WTC11 (cell line): ENCODE measurements around the gene ADD1. TPM values are rescaled to one million over a fixed set of nuclear protein-coding genes. Genes with fewer than 3 reads are reported as not detected.

Experiments used
- ATAC-seq: fragments of 200-7000 bp; cut with Tn5 transposase; 2 replicates; pipeline ENCODE4 v1.10.0; 2021; ENCODE audit warnings: mild to moderate bottlenecking, moderate library complexity
- CTCF ChIA-PET: fragments of 300-600 bp; sonication (Branson Sonifier 250); formaldehyde crosslinking; loops from one replicate; lab custom pipeline; 2021; ENCODE audit warnings: antibody characterized with exemption; lab: Charles Lee
- POLR2A ChIA-PET: fragments of 350-600 bp; sonication (Branson Sonifier 250); formaldehyde crosslinking; loops from one replicate; lab custom pipeline; 2021; ENCODE audit warnings: antibody characterized with exemption; lab: Charles Lee
- DNase-seq: peaks from one replicate; pipeline ENCODE4 v3.0.0; 2021; ENCODE audit warnings: low spot score
- H3K27ac Mint-ChIP-seq: 2 replicates; pipeline ENCODE4 v1.8.0; 2021; ENCODE audit warnings: mixed read lengths
- H3K27me3 Mint-ChIP-seq: 2 replicates; pipeline ENCODE4 v1.8.0; 2021; ENCODE audit warnings: low read depth, mild to moderate bottlenecking, moderate library complexity, mixed read lengths
- H3K36me3 Mint-ChIP-seq: 2 replicates; pipeline ENCODE4 v1.8.0; 2021; ENCODE audit warnings: mixed read lengths
- H3K4me1 Mint-ChIP-seq: 2 replicates; pipeline ENCODE4 v1.8.0; 2022; ENCODE audit warnings: mixed read lengths
- H3K4me3 Mint-ChIP-seq: 2 replicates; pipeline ENCODE4 v1.8.0; 2021; ENCODE audit warnings: mild to moderate bottlenecking, moderate library complexity, mixed read lengths
- H3K9me3 Mint-ChIP-seq: 2 replicates; pipeline ENCODE4 v1.8.0; 2021; ENCODE audit warnings: mixed read lengths
- AR ChIP-seq: fragments of 250-450 bp; sonication (Bioruptor Pico); IDR thresholded peaks from 2 replicates; pipeline ENCODE4 v1.9.0; 2021; ENCODE audit warnings: mild to moderate bottlenecking
- E2F4 ChIP-seq: sonication (generic); formaldehyde crosslinking; IDR thresholded peaks from 2 replicates; pipeline ENCODE4 v1.8.1; 2022; ENCODE audit warnings: low read depth, mild to moderate bottlenecking, moderate library complexity, missing genetic modification reagents, borderline replicate concordance
- E2F5 ChIP-seq: sonication (generic); formaldehyde crosslinking; IDR thresholded peaks from 2 replicates; pipeline ENCODE4 v1.8.1; 2022; ENCODE audit warnings: mild to moderate bottlenecking, moderate library complexity, missing genetic modification reagents
- ELF4 ChIP-seq: sonication (generic); formaldehyde crosslinking; IDR thresholded peaks from 2 replicates; pipeline ENCODE4 v1.8.1; 2022; ENCODE audit warnings: low read depth, mild to moderate bottlenecking, moderate library complexity, missing genetic modification reagents
- FOXJ3 ChIP-seq: sonication (generic); formaldehyde crosslinking; IDR thresholded peaks from 2 replicates; pipeline ENCODE4 v1.9.0; 2021; ENCODE audit warnings: missing genetic modification reagents, mild to moderate bottlenecking, borderline replicate concordance
- FOXK1 ChIP-seq: sonication (generic); formaldehyde crosslinking; IDR thresholded peaks from 2 replicates; pipeline ENCODE4 v1.8.0; 2022; ENCODE audit warnings: mild to moderate bottlenecking, moderate library complexity, missing genetic modification reagents
- FOXP1 ChIP-seq: sonication (generic); formaldehyde crosslinking; IDR thresholded peaks from 2 replicates; pipeline ENCODE4 v1.8.0; 2022; ENCODE audit warnings: missing genetic modification reagents, mild to moderate bottlenecking, moderate library complexity, borderline replicate concordance
- GABPB1 ChIP-seq: sonication (generic); formaldehyde crosslinking; IDR thresholded peaks from 2 replicates; pipeline ENCODE4 v1.8.1; 2023; ENCODE audit warnings: mild to moderate bottlenecking, missing genetic modification reagents
- MYBL2 ChIP-seq: sonication (generic); formaldehyde crosslinking; IDR thresholded peaks from 2 replicates; pipeline ENCODE4 v1.8.1; 2023; ENCODE audit warnings: mild to moderate bottlenecking, moderate library complexity, missing genetic modification reagents
- RELA ChIP-seq: sonication (generic); formaldehyde crosslinking; IDR thresholded peaks from 2 replicates; pipeline ENCODE4 v1.8.1; 2022; ENCODE audit warnings: missing genetic modification reagents, mild to moderate bottlenecking, borderline replicate concordance
- SMAD4 ChIP-seq: sonication (generic); formaldehyde crosslinking; IDR thresholded peaks from 2 replicates; pipeline ENCODE4 v1.8.0; 2022; ENCODE audit warnings: mild to moderate bottlenecking, missing genetic modification reagents
- ZNF121 ChIP-seq: sonication (generic); formaldehyde crosslinking; IDR thresholded peaks from 2 replicates; pipeline ENCODE4 v1.8.0; 2023; ENCODE audit warnings: missing genetic modification reagents
- ZNF281 ChIP-seq: sonication (generic); formaldehyde crosslinking; IDR thresholded peaks from 2 replicates; pipeline ENCODE4 v1.8.0; 2023; ENCODE audit warnings: mild to moderate bottlenecking, missing genetic modification reagents
- ZNF423 ChIP-seq: fragments of 250-450 bp; sonication (Bioruptor Pico); IDR thresholded peaks from 2 replicates; pipeline ENCODE4 v2.1.2; 2022; ENCODE audit warnings: mild to moderate bottlenecking, moderate library complexity
- total RNA-seq: library from RNA; stranded (reverse); gene quantifications from 3 replicates; pipeline ENCODE4 v1.2.3, GENCODE V29; 2021
- TF ChIP-seq, protein P1 (sequence below): sonication (generic); formaldehyde crosslinking; IDR thresholded peaks from 2 replicates; pipeline ENCODE4 v1.8.0; 2022; ENCODE audit warnings: mild to moderate bottlenecking, missing genetic modification reagents
- TF ChIP-seq, protein P2 (sequence below): sonication (generic); formaldehyde crosslinking; IDR thresholded peaks from 2 replicates; pipeline ENCODE4 v1.8.0; 2022; ENCODE audit warnings: mild to moderate bottlenecking, missing genetic modification reagents
- TF ChIP-seq, protein P3 (sequence below): sonication (generic); formaldehyde crosslinking; IDR thresholded peaks from 2 replicates; pipeline ENCODE4 v1.8.1; 2022; ENCODE audit warnings: mild to moderate bottlenecking, missing genetic modification reagents, moderate library complexity, borderline replicate concordance
- TF ChIP-seq, protein P4 (sequence below): sonication (generic); formaldehyde crosslinking; IDR thresholded peaks from 2 replicates; pipeline ENCODE4 v1.8.1; 2022; ENCODE audit warnings: low read depth, missing genetic modification reagents, borderline replicate concordance

ADD1 gene
- total RNA-seq, 1 experiment from 2014 or later = 178 TPM

DNA sequence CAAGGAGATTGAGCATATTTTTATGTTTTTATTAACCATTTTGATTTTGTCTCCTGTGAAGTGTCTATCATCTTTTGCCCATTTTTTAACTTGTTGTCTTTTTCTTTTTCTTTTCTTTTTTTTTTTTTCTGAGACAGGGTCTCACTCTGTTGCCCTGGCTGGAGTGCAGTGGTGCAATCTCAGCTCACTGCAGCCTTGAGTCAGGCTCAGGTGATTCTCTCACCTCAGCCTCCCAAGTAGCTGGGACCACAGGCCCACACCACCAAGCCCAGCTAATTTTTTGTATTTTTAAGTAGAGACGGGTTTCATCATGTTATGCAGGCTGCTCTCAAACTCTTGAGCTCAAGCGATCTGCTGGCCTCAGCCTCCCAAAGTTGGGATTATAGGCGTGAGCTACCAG is 4.6 kb upstream of the ADD1 start:
- Mint-ChIP-seq H3K4me1 (peaks cover 24% of the 10 kb centered on the region), H3K4me3 (no peak overlapping the region), H3K9me3 (peaks cover 6% of the 10 kb centered on the region), H3K36me3 (peaks cover 9% of the 10 kb centered on the region), H3K27me3 (no peaks in the 10 kb centered on the region; the same call in 1 of the 2 replicates), H3K27ac (no peak overlapping the region)
- DNase-seq (no peak), ATAC-seq (no peak)
- ChIA-PET CTCF (interaction anchor here (0.8 to 2.1 kb wide), 2 partner anchors 11 to 75 kb away, joined by 3 to 4 read pairs; no protein-coding TSS in a partner anchor), POLR2A (no interaction called here)
- TF ChIP-seq ZNF423 (CRISPR knock-in tag) = no peak
- no peak for TF ChIP-seq MYBL2 (CRISPR knock-in tag)
- TF ChIP-seq ELF4 = no peak
- TF ChIP-seq E2F5 (CRISPR knock-in tag) = no peak
- no peak for TF ChIP-seq E2F4 (CRISPR knock-in tag)
- TF ChIP-seq, protein P1, sequence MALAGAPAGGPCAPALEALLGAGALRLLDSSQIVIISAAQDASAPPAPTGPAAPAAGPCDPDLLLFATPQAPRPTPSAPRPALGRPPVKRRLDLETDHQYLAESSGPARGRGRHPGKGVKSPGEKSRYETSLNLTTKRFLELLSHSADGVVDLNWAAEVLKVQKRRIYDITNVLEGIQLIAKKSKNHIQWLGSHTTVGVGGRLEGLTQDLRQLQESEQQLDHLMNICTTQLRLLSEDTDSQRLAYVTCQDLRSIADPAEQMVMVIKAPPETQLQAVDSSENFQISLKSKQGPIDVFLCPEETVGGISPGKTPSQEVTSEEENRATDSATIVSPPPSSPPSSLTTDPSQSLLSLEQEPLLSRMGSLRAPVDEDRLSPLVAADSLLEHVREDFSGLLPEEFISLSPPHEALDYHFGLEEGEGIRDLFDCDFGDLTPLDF = no peak

DNA sequence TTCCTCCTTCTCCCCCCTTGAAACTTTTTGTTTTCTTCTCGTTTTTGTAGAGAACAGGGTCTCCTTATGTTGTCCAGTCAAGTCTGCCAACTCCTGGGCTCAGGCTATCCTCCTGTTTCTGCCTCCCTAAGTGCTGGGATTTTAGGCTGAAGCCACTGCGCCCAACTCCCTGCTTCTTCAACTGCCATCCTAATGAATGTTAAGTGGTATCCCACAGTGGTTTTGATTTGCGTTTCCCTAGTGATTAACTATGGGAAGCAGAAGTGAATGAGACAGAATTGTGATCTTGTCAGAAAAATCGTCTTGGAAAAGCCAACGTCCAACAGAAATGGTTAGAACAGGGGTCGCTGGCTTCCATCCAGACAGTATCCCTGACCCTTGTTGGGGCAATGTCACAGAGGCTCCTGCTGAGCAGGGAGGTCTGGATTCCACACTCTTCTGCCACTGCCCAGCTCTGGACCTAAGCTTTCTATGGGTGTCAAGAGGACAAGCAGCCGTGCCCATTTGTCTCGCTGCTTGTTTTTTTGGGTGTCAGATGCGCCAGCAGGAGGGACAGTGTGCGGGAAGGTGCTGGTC is 869 bp upstream of the ADD1 start:
- ATAC-seq = peak; percentile 31
- POLR2A ChIA-PET = interaction anchor here (0.6 kb wide), 1 partner anchor 69 kb away, joined by 3 read pairs; no protein-coding TSS in a partner anchor
- no peak for DNase-seq
- Mint-ChIP-seq H3K9me3 (peaks cover 6% of the 10 kb centered on the region), H3K27ac (peak overlapping the region; percentile 68), H3K4me3 (peak overlapping the region; percentile 82), H3K36me3 (peaks cover 9% of the 10 kb centered on the region), H3K27me3 (no peaks in the 10 kb centered on the region; the same call in 1 of the 2 replicates), H3K4me1 (peaks cover 37% of the 10 kb centered on the region)
- 0 out of 2 replicates have a peak, but pooled peaks have one; percentile 57 for TF ChIP-seq ZNF121
- no peak for TF ChIP-seq AR
- TF ChIP-seq, protein P2, sequence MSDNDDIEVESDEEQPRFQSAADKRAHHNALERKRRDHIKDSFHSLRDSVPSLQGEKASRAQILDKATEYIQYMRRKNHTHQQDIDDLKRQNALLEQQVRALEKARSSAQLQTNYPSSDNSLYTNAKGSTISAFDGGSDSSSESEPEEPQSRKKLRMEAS (CRISPR knock-in tag) = 0 out of 2 replicates have a peak, but pooled peaks have one; percentile 4
- CTCF ChIA-PET = interaction anchor here (0.5 kb wide), 1 partner anchor 638 kb away, joined by 3 read pairs; no protein-coding TSS in a partner anchor

DNA sequence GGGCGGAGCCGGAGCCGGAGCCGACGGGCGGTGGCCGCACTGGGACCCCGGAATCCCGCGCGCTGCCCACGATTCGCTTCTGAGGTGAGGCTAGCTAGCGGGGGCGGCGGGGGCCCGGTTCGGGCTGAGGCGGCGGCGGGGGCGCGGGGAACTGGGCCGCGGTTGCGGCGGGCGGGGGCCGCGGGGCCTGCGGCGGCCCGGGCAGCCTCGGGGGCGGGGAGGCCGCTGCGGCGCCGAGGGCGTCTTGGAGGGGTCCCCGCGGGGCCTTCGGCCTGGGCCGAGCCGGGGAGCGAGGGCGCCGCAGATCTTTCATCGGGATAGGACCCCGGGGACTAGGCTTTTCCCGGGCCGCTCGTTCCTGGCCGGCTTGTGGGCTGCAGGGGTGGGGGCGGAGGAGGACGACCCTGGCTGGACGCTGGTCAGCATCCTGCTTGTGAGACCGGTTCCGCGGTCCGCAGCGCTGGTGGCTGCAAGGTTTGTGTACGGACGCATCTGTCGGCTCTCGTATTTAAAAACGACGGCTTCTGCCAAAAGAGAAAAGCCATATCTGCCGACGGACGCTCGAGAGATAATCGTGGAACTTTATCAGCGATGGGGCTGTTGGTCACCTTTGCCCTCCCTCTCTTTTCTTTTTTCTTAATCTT is 419 bp downstream of the ADD1 start:
- H3K27me3 Mint-ChIP-seq = no peaks in the 10 kb centered on the region; the same call in 1 of the 2 replicates
- peaks cover 6% of the 10 kb centered on the region for H3K9me3 Mint-ChIP-seq
- ATAC-seq = peak; percentile 20
- H3K36me3 Mint-ChIP-seq = peaks cover 4% of the 10 kb centered on the region
- peak overlapping the region; percentile 85 for H3K27ac Mint-ChIP-seq
- DNase-seq = peak; percentile 56
- peak overlapping the region; percentile 91 for H3K4me3 Mint-ChIP-seq
- TF ChIP-seq FOXJ3 (CRISPR knock-in tag) = no peak
- TF ChIP-seq GABPB1 = no peak
- no peak for TF ChIP-seq SMAD4 (CRISPR knock-in tag)
- TF ChIP-seq FOXK1 (CRISPR knock-in tag) = no peak
- TF ChIP-seq FOXP1 (CRISPR knock-in tag) = no peak
- TF ChIP-seq, protein P3, sequence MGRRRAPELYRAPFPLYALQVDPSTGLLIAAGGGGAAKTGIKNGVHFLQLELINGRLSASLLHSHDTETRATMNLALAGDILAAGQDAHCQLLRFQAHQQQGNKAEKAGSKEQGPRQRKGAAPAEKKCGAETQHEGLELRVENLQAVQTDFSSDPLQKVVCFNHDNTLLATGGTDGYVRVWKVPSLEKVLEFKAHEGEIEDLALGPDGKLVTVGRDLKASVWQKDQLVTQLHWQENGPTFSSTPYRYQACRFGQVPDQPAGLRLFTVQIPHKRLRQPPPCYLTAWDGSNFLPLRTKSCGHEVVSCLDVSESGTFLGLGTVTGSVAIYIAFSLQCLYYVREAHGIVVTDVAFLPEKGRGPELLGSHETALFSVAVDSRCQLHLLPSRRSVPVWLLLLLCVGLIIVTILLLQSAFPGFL (CRISPR knock-in tag) = no peak
- no peak for TF ChIP-seq RELA (CRISPR knock-in tag)
- TF ChIP-seq, protein P4, sequence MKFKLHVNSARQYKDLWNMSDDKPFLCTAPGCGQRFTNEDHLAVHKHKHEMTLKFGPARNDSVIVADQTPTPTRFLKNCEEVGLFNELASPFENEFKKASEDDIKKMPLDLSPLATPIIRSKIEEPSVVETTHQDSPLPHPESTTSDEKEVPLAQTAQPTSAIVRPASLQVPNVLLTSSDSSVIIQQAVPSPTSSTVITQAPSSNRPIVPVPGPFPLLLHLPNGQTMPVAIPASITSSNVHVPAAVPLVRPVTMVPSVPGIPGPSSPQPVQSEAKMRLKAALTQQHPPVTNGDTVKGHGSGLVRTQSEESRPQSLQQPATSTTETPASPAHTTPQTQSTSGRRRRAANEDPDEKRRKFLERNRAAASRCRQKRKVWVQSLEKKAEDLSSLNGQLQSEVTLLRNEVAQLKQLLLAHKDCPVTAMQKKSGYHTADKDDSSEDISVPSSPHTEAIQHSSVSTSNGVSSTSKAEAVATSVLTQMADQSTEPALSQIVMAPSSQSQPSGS = no peak
- TF ChIP-seq ZNF281 (CRISPR knock-in tag) = no peak
- ChIA-PET CTCF (no interaction called here), POLR2A (no interaction called here)
- H3K4me1 Mint-ChIP-seq = peaks cover 32% of the 10 kb centered on the region
